Stimulated activated memory B cell treated with anti-CD40 and anti-IgM and Interleukin-4, amounts not matched to agents 10 μg/mL and 1 μg/mL and 100 μg/mL, for 72 hours (primary cell): ENCODE data around the gene ST13.
"Not testable (repeated sequence)": the region's sequence is repeated elsewhere in the genome, so short reads cannot be mapped to it uniquely, and the experiment has no call there.

Experiments
- ATAC-seq: fragments of 150-1000 bp; cut with Tn5 transposase; 2 replicates; pipeline ENCODE4 v1.10.0; 2021
- H3K27ac Mint-ChIP-seq: one replicate; pipeline ENCODE4 v1.8.0; 2022; ENCODE audit warnings: mild to moderate bottlenecking, mixed read lengths
- H3K27me3 Mint-ChIP-seq: one replicate; pipeline ENCODE4 v1.8.0; 2022; ENCODE audit warnings: mixed read lengths
- H3K36me3 Mint-ChIP-seq: one replicate; pipeline ENCODE4 v1.8.0; 2022; ENCODE audit warnings: mixed read lengths
- H3K4me1 Mint-ChIP-seq: one replicate; pipeline ENCODE4 v1.8.0; 2022; ENCODE audit warnings: mixed read lengths
- H3K4me3 Mint-ChIP-seq: one replicate; pipeline ENCODE4 v1.8.0; 2022; ENCODE audit warnings: mild to moderate bottlenecking, moderate library complexity, mixed read lengths
- H3K9me3 Mint-ChIP-seq: one replicate; pipeline ENCODE4 v1.8.0; 2022; ENCODE audit warnings: mixed read lengths

Gene ST13

GRCh38 chr22:40856513-40857308 is at the start of gene ST13, which contains the start of gene XPNPEP3:
ST13 (minus strand) TSS chr22:40856639; CDS start chr22:40856540, 99 bp downstream.
XPNPEP3 (plus strand) TSS chr22:40857148; CDS start chr22:40857182, 34 bp downstream.
- H3K4me3 Mint-ChIP-seq: peak within 1 kb of the TSS; percentile 94
- H3K36me3 Mint-ChIP-seq: peaks cover 12% of the 10 kb centered on the region
- peaks cover 52% of the 10 kb centered on the region for H3K4me1 Mint-ChIP-seq
- H3K27ac Mint-ChIP-seq: peak within 1 kb of the TSS; percentile 97
- ATAC-seq: peak; percentile 98
- no peaks in the 10 kb centered on the region for H3K27me3 Mint-ChIP-seq
- no peaks in the 10 kb centered on the region for H3K9me3 Mint-ChIP-seq

GRCh38 chr22:40904101-40904500 is 47.7 kb upstream of the ST13 start:
- Mint-ChIP-seq H3K27ac (no peak overlapping the region), H3K9me3 (no peaks in the 10 kb centered on the region), H3K36me3 (peaks cover 21% of the 10 kb centered on the region), H3K4me3 (no peak overlapping the region), H3K4me1 (peaks cover 4% of the 10 kb centered on the region), H3K27me3 (no peaks in the 10 kb centered on the region)
- ATAC-seq: no peak

- Mint-ChIP-seq H3K27me3 (no peaks in the 10 kb centered on the region), H3K9me3 (no peaks in the 10 kb centered on the region), H3K27ac (peak overlapping the region; percentile 57), H3K4me1 (peaks cover 10% of the 10 kb centered on the region), H3K36me3 (peaks cover 3% of the 10 kb centered on the region), H3K4me3 (no peak overlapping the region)
- peak; percentile 73 for ATAC-seq
Measured at GRCh38 chr22:40898850-40899357, 42.5 kb upstream of the ST13 start.

- no peaks in the 10 kb centered on the region for H3K27me3 Mint-ChIP-seq
- H3K4me3 Mint-ChIP-seq: no peak overlapping the region
- H3K9me3 Mint-ChIP-seq: no peaks in the 10 kb centered on the region
- H3K4me1 Mint-ChIP-seq: peaks cover 9% of the 10 kb centered on the region
- ATAC-seq: no peak
- H3K27ac Mint-ChIP-seq: no peak overlapping the region
- H3K36me3 Mint-ChIP-seq: peaks cover under 1% of the 10 kb centered on the region
Measured at GRCh38 chr22:40894417-40894816, 38.0 kb upstream of the ST13 start.

GRCh38 chr22:40890881-40891280 is 34.4 kb upstream of the ST13 start:
- ATAC-seq: no peak
- Mint-ChIP-seq H3K4me3 (no peak overlapping the region), H3K4me1 (no peaks in the 10 kb centered on the region), H3K9me3 (no peaks in the 10 kb centered on the region), H3K27me3 (no peaks in the 10 kb centered on the region), H3K36me3 (peaks cover 24% of the 10 kb centered on the region), H3K27ac (no peak overlapping the region)

DNA sequence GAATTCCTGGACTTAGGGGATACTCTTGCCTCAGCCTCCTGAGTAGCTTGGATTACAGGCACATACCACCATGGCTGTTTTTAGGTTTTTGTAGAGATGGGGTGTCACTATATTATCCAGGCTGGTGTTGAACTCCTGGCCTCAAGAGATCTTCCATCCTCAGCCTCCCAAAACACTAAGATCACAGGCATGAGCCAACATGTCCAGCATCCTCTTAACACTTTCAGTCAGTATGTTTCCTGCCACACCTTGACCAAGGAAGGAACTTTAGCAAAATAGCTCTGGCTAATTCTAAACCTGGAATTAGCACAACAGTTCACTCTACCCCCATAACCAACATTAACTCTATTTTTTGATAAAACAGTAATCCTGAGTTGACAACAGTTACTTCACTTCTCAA is 32.7 kb upstream of the ST13 start:
- no peak for ATAC-seq
- no peaks in the 10 kb centered on the region for H3K27me3 Mint-ChIP-seq
- H3K36me3 Mint-ChIP-seq: peaks cover 24% of the 10 kb centered on the region
- no peak overlapping the region for H3K4me3 Mint-ChIP-seq
- no peaks in the 10 kb centered on the region for H3K9me3 Mint-ChIP-seq
- no peak overlapping the region for H3K27ac Mint-ChIP-seq
- H3K4me1 Mint-ChIP-seq: no peaks in the 10 kb centered on the region

DNA sequence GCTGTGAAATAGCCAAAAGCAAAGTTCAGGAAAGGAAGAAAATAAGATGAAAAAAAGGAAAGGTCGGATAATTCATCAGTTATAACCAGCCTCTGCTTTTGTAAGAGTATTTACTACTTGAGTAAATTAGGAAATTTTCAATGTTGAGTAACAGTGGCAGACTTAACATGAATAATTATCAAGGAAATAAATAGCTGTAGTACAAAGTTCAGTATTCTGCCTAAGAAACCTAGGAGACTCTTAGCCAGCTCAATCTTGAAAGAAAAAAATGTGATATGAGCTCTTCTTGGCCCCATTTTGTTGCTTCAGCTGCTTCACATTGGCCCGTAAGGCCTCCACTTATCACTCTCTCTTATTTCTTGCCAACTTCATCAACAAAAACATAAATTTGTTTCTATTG is 22.5 kb upstream of the ST13 start:
- Mint-ChIP-seq H3K27me3 (no peaks in the 10 kb centered on the region), H3K4me3 (no peak overlapping the region), H3K36me3 (peaks cover 17% of the 10 kb centered on the region), H3K4me1 (no peaks in the 10 kb centered on the region), H3K27ac (no peak overlapping the region), H3K9me3 (no peaks in the 10 kb centered on the region)
- no peak for ATAC-seq

DNA sequence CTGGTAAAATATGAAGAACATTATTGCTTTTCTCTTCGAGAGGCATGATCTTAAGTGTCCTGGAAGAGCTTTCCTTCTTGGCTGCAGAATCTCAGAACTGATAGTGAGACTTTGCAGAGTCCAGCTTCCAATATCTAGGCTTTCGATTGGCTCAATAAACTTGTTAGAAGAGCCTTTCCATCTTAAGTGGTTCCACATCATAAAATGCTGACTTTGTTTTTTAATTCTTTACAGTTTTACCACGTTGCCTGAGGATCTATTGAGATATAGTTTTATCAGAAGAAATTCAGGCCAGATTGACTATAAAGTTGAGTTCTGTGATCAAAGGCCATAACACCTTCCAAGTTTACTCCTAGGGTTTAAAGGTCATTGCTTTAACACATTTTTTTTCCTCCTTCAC is 21.0 kb upstream of the ST13 start:
- H3K9me3 Mint-ChIP-seq: no peaks in the 10 kb centered on the region
- H3K4me1 Mint-ChIP-seq: no peaks in the 10 kb centered on the region
- no peaks in the 10 kb centered on the region for H3K27me3 Mint-ChIP-seq
- H3K27ac Mint-ChIP-seq: no peak overlapping the region
- no peak overlapping the region for H3K4me3 Mint-ChIP-seq
- H3K36me3 Mint-ChIP-seq: peaks cover 12% of the 10 kb centered on the region
- ATAC-seq: no peak

GRCh38 chr22:40876907-40877306 is 20.5 kb upstream of the ST13 start:
- H3K4me1 Mint-ChIP-seq: no peaks in the 10 kb centered on the region
- H3K4me3 Mint-ChIP-seq: no peak overlapping the region
- no peaks in the 10 kb centered on the region for H3K27me3 Mint-ChIP-seq
- H3K36me3 Mint-ChIP-seq: peaks cover 12% of the 10 kb centered on the region
- H3K27ac Mint-ChIP-seq: no peak overlapping the region
- ATAC-seq: no peak
- H3K9me3 Mint-ChIP-seq: no peaks in the 10 kb centered on the region

- H3K36me3 Mint-ChIP-seq: peaks cover 19% of the 10 kb centered on the region
- no peaks in the 10 kb centered on the region for H3K27me3 Mint-ChIP-seq
Measured at GRCh38 chr22:40875111-40875510, 18.7 kb upstream of the ST13 start.

DNA sequence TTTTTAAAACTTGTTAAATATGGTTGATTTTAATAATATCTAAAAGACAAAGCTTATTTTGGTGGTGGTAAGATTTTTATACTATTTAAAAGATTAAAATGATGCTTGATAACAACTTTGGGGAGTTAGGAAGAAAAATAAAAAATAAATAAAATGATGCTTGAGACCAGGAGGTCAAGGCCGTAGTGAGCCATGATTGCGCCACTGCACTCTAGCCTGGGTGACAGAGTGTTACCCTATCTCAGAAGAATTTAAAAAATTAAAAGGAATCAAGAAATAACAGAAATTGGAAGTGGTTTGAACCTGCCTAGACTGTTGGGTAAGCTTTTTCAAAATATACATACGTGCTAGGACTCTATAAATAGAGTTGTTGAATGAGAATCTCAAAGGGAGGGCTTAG is 17.6 kb upstream of the ST13 start:
- Mint-ChIP-seq H3K9me3 (no peaks in the 10 kb centered on the region), H3K27ac (no peak overlapping the region), H3K27me3 (no peaks in the 10 kb centered on the region), H3K4me3 (no peak overlapping the region), H3K4me1 (no peaks in the 10 kb centered on the region), H3K36me3 (peaks cover 19% of the 10 kb centered on the region)
- no peak for ATAC-seq

More at GRCh38 chr22:40875111-40875510, 18.7 kb upstream of the ST13 start:
- H3K4me3 Mint-ChIP-seq: no peak overlapping the region
- no peak for ATAC-seq
- H3K27ac Mint-ChIP-seq: no peak overlapping the region
- H3K9me3 Mint-ChIP-seq: no peaks in the 10 kb centered on the region
- H3K4me1 Mint-ChIP-seq: no peaks in the 10 kb centered on the region

GRCh38 chr22:40868379-40868778 is 11.9 kb upstream of the ST13 start:
- H3K9me3 Mint-ChIP-seq, H3K27me3 Mint-ChIP-seq, H3K27ac Mint-ChIP-seq, ATAC-seq, H3K4me3 Mint-ChIP-seq: not testable (repeated sequence)
- H3K4me1 Mint-ChIP-seq: peaks cover 24% of the 10 kb centered on the region
- H3K36me3 Mint-ChIP-seq: peaks cover 18% of the 10 kb centered on the region

DNA sequence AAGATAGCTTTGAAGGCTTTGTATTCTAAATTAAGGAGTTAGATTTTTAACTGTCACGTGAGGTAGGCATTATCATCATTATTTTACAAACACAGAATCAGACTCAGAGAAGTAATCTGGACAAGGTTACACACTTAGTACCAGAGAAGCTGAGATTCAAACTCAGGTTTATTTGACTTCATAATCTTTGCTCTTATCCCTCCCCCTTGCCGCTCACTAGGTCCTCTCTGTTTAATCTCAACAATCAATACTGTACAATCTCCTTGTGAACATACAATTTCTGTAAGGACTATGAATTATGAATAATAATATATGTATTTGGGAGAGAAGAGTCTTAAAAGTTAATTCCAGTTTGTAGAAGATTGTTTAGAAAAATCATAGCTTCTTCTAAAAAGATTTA is 10.7 kb upstream of the ST13 start:
- Mint-ChIP-seq H3K27me3 (no peaks in the 10 kb centered on the region), H3K4me3 (no peak overlapping the region), H3K9me3 (no peaks in the 10 kb centered on the region), H3K36me3 (peaks cover 23% of the 10 kb centered on the region), H3K4me1 (peaks cover 24% of the 10 kb centered on the region), H3K27ac (no peak overlapping the region)
- no peak for ATAC-seq

- Mint-ChIP-seq H3K4me1 (peaks cover 45% of the 10 kb centered on the region), H3K27ac (no peak overlapping the region)
Measured at GRCh38 chr22:40862537-40862936, 6.1 kb upstream of the ST13 start.

DNA sequence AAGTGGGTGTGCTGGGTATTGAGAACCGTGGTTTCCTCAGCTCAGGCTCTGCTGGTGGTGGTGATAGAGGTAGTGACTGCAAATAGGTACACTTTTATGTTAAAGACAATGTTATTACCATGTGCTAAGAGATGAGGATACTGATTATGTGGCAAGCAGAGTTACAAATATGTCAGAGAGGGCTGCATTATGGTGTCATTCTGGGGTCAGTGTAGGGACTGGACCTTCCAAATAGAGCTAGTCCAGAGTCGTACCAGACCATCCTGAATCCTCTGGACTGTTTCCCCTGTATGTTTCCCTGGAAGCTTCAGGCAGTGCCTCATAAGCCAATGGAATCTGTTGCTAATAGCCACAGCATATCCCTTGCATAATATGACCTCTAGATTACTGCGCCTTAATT is 5.6 kb upstream of the ST13 start, which contains the start of gene DNAJB7:
Gene DNAJB7 (minus strand): TSS at position 101 of the 400 bp plus-strand sequence. CDS start 119 bp downstream, outside the sequence.
- Mint-ChIP-seq H3K4me1 (peaks cover 48% of the 10 kb centered on the region), H3K9me3 (no peaks in the 10 kb centered on the region), H3K27me3 (no peaks in the 10 kb centered on the region), H3K4me3 (no peak within 1 kb of the TSS), H3K36me3 (peaks cover 25% of the 10 kb centered on the region), H3K27ac (peak within 1 kb of the TSS; percentile 31)
- no peak for ATAC-seq

More at GRCh38 chr22:40862537-40862936, 6.1 kb upstream of the ST13 start:
- H3K9me3 Mint-ChIP-seq: no peaks in the 10 kb centered on the region
- H3K27me3 Mint-ChIP-seq: no peaks in the 10 kb centered on the region
- ATAC-seq: no peak
- H3K4me3 Mint-ChIP-seq: no peak overlapping the region
- peaks cover 25% of the 10 kb centered on the region for H3K36me3 Mint-ChIP-seq

GRCh38 chr22:40857309-40857855 is 943 bp upstream of the ST13 start:
- H3K4me1 Mint-ChIP-seq: peaks cover 51% of the 10 kb centered on the region
- peaks cover 18% of the 10 kb centered on the region for H3K36me3 Mint-ChIP-seq
- H3K4me3 Mint-ChIP-seq: peak overlapping the region; percentile 94
- no peaks in the 10 kb centered on the region for H3K27me3 Mint-ChIP-seq
- peak overlapping the region; percentile 97 for H3K27ac Mint-ChIP-seq
- H3K9me3 Mint-ChIP-seq: no peaks in the 10 kb centered on the region
- ATAC-seq: no peak
